HG03575 (cell line): Measurements from ENCODE around the gene ESPL1.

Experiments
- ATAC-seq: cut with Tn5 transposase; IDR thresholded peaks from one replicate; pipeline ENCODE4 v1.9.1; 2021; ENCODE audit not compliant: unreplicated experiment, insufficient number of reproducible peaks, low FRiP score; ENCODE audit errors: extremely low read depth

Gene ESPL1

DNA sequence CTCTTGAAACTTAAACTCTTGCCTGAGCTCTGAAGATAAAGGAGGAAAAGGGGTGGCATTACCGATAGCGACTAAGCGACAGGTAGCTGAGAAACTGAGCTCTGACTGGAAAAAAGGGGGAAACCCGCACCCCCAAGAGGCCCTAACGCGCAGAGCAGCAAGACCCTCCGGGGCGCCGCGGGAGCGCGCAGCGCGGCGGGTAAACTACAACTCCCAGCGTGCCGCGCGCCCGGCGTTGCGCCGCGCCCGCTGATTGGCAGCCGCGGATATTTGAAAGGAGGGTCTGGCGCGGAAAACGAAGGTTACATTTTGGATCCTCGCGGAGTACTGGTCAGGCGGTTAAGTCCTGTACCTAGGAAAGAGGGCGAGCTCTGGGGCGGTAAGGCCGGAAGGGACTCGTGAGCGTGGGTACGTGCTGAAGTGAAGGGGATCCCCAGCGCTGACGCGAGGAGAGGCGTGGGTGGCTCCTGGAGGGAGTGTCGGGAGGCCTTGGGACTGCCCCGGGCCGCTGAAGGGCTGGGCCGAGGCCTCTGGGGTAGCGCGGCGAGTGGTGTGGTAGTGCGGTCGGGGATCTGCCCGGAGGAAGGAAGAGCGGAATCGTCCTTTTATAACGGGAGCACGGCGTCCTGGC, at the start of gene ESPL1:
ESPL1 (plus strand) TSS at position 301 of the 631 bp plus-strand sequence. CDS start 468 bp downstream, outside the sequence.
- no peak for ATAC-seq

DNA sequence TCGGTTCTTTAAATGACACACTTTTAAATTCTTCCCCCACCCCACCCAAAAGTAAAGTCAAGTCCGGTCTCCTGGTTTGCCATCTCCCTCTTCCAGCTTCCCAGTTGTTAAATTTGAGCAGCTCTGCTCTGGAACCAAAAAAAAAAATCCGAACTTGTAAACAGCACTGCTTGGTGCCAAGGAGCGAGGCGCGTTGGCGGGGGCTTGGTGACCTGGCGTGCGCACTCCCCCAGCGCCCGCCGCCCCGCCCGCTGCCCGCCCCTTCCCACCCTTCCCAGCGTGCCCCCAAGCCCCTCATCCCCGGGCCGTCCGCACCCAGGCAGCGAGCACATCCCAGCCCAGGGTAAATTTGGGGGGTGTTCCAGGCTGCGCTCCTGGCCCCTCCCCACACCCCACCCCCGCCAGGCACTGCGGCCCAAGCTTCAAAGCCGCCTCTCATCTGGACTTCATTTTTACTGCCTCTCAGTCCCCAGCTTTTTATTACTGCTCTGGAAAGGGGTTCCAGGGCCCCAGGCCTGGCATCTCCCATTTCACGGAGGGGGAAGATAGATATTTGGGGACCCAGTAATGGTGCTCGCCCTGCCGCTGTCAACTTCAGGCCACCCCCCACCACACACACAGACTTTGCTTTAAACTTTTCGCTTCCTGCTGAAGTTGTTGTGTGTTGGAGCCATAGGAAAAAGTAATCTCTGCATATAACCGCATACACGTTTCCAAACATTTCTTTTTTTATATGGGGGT, 49.4 kb upstream of the ESPL1 start:
- no peak for ATAC-seq

DNA sequence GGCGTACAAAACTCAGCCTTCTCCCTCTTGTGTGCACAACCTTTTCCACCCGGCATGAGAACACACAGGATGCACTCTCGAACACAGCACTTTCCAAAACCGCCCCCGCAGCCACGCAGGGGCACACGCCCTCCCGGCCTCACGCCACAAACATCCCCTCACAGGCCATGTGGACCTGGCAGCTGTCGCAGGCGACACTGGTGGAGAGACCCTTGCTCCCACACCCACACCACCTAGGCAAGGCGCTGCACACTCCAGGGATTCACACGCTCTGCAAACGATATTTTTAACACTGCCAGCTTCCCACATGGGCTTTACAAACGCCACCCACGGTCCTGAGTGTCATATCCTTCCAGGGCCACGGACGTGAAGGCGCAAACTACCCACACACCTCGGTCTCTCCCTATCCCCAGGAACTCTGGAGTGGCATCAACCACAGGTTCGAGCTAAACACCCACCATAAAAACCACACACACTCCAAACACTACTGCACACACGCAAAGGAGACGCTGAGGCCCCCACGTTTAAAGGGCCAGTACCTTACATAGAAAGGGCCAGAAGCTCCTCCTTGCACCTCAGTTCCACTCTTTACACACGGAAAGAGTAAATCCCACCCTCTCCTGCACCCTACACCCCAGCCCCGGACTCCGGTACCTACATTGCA, 48.7 kb upstream of the ESPL1 start:
- no peak for ATAC-seq

DNA sequence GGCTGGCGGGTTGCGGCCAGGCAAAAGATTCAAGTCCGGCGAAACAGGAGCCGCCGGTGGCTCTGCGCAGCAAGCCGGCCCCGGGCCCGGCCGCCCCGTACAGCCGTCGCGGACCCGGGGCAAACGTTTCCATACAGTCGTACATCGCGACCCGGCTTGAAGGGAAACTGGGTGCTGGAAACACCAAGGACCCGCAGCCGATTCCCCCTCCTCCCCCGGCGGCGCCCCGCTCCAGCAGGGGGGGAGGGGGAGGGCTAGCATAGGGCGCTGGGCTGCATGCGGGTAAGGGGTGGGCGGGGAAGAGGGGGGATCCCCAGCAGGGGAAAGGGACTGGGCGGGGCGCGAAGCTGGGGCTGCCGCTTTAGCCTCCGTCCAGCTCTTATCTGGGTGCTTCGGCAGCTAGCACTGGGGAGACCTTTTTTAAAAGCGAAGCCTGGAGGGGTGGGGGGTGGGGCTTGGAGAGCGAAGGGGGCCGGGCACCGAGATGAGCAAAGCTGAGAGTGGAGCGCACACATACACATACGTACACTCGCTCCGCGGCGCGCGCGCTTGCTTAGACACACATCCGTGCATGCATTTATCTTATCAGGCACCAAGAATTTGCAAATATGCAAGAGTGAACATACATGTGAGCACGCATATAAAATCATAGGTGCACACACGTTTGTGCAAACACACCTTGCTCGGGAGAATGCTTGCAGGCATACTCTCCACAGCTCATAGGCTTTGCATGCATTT, 48.0 kb upstream of the ESPL1 start:
- no peak for ATAC-seq

DNA sequence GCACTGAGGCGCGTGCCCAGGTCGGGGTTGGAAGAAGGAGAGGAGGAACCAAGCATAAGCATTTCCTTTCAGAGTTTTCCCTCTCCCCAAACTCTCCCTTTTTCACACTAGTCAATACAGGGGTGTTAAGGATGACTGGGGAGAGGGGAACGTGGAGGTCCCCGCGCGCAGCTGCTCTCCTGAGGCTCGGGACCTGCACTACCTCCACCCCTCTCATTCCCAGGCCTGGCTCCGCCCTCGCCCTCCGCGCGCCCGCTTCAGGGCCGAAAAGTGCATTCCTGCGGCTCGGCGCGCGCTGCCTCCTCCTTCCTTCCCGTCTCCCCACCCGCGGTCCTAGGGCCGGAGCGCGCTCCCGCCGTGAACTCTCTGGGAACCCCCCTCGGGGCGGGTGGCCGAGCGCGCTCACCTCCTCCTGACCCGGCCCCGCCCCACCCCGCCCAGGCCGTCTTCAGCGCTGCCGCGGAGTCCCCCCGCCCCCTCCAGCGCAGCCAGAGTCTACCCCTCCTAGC, 47.4 kb upstream of the ESPL1 start:
- ATAC-seq: no peak

DNA sequence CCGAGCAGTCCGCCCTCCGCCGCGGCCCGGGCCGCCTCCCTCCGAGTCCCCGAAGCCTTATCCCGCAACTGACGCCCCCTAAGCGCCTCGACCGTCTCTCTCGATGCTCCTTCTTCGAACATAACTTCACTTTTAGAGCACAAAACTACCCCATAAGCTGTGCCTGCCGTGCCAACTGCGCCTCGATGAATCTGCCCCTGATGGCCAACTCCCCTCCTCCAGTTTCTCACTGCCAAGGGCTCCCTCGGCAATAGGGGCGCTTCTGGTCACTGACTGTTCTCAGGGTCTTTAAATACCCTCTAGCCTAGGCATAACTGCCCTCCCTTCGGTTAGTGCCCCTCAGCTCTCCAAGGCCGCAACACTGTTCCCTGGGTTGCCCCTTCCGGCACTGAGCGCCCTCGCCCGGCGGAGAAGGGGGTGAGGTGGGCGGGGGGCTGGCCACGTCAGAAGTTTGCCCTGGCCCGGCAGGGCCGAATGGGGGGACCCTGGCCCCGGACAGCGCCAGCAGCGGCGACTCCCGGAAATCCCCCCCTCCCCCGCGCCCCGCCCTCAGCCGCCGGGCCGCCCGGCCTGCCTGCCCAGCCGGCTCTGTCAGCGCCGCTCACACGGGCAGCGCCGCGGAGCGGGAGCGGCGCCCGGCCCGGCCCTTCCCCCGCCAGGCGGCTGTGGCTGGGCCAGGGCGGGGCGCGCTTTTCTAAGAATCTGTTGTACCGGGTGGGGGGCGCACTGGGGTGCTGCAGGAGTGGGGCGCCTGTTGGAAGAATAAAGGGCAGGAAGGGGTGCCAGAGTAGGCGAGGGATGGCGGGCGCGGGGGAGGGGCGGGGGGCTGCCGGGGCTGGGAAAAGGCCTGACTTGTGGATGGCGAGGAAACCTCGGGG, 46.7 kb upstream of the ESPL1 start:
- no peak for ATAC-seq

DNA sequence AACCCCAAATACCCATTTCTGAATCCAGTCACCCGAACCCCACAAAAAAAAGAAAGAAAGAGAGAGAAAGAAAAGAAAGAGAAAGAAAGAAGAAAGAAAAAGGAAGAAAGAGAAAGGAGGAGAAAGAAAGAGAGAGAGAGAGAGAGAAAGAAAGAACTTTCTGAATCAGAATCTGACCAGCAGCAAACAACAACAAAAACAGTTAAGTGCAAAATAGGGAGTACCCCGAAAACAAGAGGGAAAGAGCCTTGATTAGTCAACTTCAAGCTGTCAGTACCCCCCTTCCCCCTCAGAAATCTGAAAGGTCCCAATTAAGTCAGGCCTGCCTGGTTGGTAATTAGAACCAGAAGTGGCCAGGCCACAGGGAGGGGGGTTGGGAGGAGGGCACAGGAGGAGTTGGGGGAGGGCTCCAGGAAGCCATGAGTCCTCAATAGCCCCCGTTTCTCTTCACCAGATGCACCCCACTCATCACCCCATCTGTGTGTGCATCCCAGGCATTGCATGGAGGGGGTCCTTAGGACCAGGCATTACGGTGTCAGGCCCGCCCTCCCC, 45.9 kb upstream of the ESPL1 start:
- no peak for ATAC-seq

DNA sequence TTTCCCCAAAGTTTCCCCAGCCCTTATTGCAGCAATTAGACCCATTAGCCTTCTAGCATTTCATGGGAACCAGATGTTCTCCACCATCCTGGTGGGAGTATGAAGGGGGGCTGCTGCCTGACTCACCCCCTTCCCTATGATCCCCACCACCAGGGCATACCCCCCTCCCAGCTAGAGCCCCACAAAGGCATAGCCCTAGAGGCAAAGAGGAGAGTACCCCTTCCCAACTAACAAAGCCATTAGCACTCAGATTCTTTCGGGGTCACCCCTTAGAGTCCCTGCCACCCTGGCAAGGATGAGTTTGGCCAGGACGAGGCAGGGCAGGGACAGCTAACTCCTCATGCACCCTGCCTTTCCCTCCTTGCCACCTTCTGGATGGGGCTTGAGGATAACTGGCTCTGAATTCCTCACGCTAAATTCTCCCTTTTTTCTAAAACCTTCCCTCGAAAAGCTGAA, 45.3 kb upstream of the ESPL1 start:
- ATAC-seq: no peak

DNA sequence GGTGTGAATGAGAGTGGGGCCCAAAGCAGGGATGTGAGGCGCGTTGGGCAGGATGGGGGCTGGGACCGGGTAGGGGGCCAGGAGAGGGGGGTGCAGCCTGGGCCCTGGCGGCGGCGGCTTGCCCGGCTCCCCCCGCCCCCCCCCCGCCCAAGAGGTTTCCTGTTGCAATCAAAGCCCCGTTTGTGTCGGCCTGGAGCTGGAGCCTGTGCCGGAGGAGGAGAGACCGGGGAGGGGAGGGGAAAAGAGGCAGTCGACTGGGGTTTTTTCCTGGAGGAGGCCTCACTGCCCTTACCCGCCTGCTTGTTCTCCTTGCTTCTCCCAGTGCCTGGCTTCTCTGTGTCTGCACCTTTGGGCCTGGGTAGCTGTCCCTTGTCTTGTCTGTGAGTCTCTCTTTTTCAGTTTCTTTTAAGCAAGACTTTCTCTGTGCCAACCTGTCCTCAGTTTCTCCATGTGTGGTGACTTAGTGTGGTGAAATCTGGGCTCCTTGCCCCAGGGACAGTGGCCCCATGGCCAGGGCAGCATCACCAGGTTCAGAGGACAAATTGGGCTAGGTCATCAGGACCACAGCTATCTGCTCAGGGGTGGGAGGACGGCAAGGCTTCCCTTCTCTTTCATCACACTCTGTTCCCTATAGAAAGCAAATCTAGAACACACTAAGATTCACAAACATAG, 44.6 kb upstream of the ESPL1 start:
- no peak for ATAC-seq

DNA sequence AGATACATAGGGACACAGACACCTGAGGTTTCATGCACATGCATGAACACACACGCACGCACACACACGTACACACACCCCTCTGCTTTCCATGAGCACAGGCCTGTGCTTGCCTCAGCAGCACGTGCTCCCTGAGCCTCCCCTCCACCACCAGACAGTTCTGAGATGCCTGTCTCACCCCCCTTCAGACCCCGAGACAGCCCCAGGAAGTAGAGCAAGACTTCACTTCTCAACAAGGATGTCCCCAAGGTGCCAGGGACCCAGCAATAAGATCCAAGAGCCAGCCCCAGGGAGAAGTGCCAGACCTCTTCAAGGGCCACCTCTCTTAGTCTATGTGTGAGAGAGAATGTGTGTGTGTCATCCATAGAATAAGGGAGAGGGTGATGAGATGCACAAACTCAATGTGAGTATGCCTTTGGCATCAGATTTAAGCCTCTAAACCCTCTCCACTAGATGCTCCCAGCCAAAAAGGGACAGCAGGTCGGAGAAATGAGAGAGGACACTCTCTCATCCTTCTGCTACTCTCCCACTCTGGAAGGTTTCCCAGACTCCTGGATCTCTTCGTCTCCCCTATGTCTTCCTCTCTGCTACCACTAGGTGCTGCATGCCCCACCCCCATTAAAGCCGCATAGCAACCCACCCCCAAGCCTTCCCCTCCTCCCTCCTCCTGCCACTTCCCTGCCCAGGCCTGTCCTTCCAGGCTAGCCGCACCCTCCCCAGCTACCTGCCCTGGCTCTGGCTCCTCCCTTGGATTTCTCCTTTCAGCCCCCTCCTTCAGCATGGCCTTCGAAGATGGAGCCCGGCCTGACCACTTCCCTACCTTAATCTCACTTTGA, 43.8 kb upstream of the ESPL1 start:
- ATAC-seq: no peak

DNA sequence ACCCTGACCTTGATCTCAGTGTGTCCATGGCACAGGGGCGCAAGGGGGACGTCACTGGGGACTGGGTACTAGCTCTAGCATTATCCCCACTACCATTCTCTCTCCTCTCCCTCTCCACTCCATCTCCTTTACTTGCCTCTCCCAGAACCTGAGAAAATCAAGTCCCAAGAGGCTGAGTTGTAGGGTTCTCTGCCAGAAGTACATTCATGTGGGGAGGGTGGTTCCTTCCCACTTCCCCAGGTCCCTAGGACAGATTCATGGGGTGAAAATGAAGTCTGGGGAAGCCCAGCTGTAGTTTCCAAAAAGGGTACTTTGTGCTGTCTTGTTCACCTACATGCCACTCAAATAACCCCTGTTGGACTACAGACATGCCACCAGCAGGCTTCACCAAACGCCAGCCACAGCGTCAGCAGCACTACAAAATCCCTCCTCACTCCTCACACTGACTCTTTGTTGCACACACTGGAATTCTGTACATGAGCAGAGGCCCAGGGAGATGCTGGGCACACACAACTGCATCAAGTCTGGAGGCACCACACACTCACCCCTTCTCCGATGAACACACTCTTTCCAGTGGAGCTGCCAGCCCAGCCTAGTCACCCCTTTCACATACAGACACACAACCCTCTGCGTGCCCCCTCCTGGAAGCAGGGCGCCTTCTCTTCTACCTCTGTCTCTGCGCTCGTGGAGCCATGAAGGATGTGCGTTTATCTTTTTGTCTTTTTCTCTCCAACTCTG, 43.0 kb upstream of the ESPL1 start:
- ATAC-seq: no peak

DNA sequence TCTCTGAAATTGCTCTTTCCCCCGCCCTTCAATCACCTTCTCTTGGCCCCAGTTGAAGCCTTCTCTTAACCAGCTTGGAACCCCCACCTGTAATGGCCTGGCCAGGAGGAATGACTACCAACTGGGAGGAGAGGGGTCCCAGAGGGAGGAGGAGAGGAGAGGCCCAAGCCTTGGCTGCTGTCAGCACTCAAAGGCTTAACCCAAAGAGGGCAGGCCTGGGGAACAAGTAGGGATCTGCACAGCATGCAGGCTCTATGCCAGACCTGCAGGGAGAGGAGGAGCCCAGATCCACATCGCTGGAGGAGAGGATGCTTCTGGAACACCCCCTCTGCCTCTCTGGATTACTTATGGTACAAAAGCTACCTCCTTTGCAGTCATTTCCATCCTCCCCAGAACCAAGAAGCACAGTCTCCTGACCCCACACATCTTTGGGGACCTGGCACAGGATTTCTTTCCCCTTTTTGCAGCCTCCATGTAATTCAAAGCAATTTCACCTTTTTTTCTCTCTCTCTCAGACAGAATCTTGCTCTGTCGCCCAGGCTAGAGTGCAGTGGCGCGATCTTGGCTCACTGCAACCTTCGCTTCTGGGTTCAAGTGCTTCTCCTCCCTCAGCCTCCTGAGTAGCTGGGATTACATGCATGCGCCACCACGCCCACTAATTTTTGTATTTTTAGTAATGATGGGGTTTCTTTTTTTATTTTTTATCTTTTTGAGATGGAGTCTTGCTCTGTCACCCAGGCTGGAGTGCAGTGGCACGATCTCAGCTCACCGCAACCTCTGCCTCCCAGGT, 42.3 kb upstream of the ESPL1 start:
- no peak for ATAC-seq

DNA sequence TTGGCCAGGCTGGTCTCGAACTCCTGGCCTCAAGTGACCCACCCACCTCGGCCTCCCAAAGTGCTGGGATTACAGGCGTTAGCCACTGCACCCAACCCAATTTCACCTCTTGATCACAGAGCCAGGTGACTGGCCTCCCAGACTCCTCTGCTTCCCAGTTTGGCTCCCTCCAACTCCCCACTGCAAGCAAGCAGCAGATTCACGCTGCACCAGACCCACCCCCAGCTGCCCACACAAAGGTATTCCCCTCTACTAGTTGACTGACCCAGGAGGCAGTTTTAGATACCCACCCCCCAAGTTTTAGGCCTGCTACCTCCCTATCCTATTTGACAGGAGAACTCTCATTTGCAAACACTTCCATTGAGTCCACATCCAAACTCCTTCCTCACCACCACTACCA, 41.3 kb upstream of the ESPL1 start:
- no peak for ATAC-seq

DNA sequence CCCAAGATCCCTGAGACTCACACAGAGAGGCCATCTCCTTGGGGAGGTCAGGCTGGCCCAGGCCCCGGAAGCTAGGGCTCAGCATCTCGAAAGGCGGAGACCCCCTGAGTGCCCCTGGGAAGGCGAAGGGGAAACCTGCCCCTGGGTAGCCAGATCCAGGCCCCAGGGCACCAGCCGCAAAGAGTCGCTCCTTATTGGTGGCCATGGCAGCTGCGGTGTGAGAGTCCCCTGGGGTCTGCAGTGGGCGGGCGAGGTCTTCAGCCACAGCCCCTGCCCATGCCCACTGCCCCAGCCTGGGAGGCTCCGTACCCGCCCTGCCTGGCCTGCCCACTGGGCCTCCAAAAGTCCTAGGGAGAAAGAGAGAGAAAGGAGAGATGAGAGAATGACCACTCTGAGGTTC, 40.8 kb upstream of the ESPL1 start:
- ATAC-seq: no peak

DNA sequence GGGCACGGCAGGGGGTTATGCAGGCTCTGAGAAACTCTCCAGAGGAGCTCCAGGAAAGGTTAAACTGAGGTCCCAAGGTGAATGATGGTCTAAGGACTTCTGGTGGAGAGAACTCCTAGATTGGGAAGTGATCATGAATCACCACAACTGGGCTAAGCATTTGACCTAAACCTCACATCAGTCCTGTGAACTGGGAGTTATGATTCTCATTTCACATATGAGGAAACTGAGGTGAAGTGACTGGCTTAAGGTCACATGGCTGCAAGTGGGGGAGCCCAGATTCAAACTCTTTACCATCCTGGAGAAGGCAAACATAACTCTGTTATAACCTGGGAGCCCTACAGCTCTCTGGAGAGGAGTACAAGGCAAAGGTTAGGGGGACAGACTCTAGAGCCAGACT, 40.3 kb upstream of the ESPL1 start:
- no peak for ATAC-seq

DNA sequence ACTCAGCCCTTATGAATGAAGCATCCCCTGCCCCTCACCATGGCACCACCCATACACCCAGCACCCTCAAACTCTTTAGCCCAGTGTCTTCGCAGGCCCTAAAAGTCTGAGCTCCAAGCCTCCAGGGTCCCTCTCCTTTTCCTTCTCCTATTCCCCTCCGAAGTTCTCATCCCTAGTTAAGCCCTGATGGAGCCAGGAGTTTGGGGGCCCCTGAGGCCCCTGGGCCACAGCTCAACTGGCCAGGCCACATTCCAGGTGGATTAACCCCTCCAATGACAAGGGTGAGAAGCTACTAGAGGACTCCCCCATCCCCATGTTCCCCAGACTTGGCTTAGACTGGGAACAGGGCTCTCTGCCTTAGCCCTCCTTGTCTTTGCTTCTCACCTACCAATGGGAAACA, 38.6 kb upstream of the ESPL1 start:
- no peak for ATAC-seq
